ENCODE data around the gene FAM161A.
A peak's percentile ranks its signal among the peaks of the same experiment; 100 is the strongest.

The FAM161A gene, protein sequence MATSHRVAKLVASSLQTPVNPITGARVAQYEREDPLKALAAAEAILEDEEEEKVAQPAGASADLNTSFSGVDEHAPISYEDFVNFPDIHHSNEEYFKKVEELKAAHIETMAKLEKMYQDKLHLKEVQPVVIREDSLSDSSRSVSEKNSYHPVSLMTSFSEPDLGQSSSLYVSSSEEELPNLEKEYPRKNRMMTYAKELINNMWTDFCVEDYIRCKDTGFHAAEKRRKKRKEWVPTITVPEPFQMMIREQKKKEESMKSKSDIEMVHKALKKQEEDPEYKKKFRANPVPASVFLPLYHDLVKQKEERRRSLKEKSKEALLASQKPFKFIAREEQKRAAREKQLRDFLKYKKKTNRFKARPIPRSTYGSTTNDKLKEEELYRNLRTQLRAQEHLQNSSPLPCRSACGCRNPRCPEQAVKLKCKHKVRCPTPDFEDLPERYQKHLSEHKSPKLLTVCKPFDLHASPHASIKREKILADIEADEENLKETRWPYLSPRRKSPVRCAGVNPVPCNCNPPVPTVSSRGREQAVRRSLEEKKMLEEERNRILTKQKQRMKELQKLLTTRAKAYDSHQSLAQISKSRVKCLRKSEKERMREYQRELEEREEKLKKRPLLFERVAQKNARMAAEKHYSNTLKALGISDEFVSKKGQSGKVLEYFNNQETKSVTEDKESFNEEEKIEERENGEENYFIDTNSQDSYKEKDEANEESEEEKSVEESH

DNA sequence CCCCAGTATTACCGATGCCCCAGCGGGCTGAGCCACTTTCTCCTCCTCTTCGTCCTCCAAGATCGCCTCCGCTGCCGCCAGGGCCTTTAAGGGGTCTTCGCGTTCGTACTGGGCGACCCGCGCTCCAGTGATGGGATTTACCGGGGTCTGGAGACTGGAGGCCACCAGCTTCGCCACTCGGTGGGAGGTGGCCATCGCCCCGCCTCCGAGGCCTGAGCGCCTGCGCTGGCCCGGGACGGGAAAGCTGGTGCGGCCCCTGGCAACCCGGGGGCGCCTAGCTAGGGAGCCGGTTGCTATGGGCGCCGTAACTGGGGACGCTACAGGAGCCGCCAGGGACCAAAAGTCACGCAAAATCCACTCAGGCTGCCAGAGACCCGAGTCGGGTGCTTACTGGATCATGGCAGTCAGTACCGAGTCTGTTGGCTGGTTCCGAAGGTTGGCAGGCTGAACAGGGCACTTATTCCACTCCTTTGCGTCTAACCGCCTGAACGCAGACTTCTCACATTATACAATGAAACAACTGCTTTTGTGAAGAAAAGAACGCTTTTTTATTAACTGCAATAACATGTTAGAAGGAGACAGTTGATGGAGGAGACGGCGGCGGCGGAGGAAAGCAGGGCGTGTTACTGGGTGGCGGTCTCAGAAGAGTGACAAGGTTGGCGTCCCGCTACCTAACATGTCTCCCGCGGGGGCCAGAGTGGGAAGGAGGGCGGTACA, at the start of gene FAM161A:
FAM161A (minus strand) TSS at position 214 of the 717 bp plus-strand sequence; CDS start at position 195, 19 bp downstream.
- peak; percentile 32 for DNase-seq (ENCODE audit: low read depth)
- TF ChIP-seq, protein P1, sequence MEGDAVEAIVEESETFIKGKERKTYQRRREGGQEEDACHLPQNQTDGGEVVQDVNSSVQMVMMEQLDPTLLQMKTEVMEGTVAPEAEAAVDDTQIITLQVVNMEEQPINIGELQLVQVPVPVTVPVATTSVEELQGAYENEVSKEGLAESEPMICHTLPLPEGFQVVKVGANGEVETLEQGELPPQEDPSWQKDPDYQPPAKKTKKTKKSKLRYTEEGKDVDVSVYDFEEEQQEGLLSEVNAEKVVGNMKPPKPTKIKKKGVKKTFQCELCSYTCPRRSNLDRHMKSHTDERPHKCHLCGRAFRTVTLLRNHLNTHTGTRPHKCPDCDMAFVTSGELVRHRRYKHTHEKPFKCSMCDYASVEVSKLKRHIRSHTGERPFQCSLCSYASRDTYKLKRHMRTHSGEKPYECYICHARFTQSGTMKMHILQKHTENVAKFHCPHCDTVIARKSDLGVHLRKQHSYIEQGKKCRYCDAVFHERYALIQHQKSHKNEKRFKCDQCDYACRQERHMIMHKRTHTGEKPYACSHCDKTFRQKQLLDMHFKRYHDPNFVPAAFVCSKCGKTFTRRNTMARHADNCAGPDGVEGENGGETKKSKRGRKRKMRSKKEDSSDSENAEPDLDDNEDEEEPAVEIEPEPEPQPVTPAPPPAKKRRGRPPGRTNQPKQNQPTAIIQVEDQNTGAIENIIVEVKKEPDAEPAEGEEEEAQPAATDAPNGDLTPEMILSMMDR (IDR thresholded peaks at IDR 0.05; ENCODE audit: control insufficient read depth, insufficient read depth, low read depth, low read length, missing control alignments): no peak

DNA sequence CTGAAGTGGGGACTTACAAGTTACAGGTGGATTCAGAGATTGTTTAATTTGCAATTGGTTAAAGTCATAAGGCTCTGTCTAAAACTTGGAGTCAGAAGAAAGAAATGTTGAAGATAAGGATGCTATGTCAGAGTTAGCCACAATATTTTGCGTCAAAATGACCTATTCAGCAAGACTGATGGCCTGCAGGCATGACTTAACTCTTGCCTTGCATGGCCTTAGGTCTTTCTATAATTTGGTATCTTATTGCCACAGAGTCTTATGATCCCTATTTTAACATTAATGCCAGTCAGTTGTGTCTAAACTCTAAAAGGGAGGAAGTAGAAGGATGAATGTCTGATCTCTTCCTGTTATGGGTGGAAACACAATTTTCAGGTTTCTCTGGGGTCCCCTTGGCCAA, 46.4 kb upstream of the FAM161A start:
- TF ChIP-seq, protein P1 (IDR thresholded peaks at IDR 0.05; ENCODE audit: control insufficient read depth, insufficient read depth, low read depth, low read length, missing control alignments): no peak
- DNase-seq (ENCODE audit: low read depth): no peak
- no peak overlapping the region for H3K4me3 ChIP-seq (ENCODE audit: control insufficient read depth, low read depth, low read length)

More for the DNA sequence above, at the start of gene FAM161A:
- H3K4me3 ChIP-seq (ENCODE audit: control insufficient read depth, low read depth, low read length): peak within 1 kb of the TSS; percentile 89

DNA sequence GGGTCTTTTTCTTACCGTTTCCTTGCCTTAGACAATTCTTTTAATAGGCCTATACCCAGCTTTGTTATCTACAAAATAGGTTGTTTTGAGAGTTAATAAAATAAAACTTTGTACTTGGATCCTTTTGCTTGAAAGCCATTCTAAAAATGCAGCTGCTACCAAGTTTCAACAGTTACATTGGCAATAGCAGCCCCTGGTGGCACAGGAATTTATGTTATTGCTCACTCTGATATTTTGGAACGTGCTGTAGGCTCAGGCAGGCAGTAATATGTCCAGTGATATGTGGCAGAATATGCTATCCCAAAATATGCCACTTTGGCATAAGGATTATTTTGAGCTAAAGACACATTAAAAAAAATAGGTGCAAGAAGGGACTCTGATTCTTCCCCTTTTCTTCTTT, 45.0 kb upstream of the FAM161A start:
- no peak overlapping the region for H3K4me3 ChIP-seq (ENCODE audit: control insufficient read depth, low read depth, low read length)
- TF ChIP-seq, protein P1 (IDR thresholded peaks at IDR 0.05; ENCODE audit: control insufficient read depth, insufficient read depth, low read depth, low read length, missing control alignments): peak; percentile 56
- no peak for DNase-seq (ENCODE audit: low read depth)

DNA sequence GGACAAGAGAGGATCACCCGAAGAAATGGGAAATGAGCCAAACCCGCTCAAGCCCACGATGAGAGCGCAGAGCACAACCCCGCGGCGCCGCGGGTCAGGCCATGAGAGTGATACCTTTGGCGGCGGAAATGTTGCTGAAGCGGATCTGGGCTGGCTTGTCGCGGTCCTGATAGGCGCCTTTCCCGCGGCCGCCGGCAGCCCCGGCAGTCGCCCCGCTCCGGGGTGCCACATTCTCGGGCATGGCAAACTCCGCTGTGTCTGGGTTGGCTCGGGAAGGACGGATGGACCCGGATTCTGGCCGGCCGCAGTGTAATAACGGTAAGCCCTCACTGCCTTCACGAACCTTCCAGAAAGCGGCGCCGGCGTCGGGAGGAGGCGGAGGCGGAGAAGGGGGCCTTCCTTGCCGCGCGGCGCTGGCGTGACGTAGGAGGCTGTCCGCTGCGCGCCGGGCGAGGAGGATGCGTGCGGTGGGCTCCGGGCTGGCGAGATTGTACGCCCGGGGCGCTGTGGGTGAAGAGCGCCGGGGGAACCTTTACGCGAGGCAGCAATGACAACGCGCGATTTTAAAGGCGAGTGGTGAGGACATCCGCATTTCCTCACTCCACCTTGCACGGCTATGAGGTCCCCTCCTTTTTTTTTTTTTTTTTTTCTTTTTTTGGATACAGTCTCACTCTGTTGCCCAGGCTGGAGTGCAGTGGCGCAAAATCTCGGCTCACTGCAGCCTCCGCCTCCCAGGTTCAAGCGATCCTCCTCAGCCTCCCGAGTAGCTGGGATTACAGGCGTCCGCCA, 34.6 kb upstream of the FAM161A start, which contains the start of gene CCT4:
CCT4 (minus strand) TSS at position 390 of the 789 bp plus-strand sequence; CDS start at position 241, 149 bp downstream.
- H3K4me3 ChIP-seq (ENCODE audit: control insufficient read depth, low read depth, low read length): peak within 1 kb of the TSS; percentile 87
- TF ChIP-seq, protein P1 (IDR thresholded peaks at IDR 0.05; ENCODE audit: control insufficient read depth, insufficient read depth, low read depth, low read length, missing control alignments): no peak
- DNase-seq (ENCODE audit: low read depth): peak; percentile 25

DNA sequence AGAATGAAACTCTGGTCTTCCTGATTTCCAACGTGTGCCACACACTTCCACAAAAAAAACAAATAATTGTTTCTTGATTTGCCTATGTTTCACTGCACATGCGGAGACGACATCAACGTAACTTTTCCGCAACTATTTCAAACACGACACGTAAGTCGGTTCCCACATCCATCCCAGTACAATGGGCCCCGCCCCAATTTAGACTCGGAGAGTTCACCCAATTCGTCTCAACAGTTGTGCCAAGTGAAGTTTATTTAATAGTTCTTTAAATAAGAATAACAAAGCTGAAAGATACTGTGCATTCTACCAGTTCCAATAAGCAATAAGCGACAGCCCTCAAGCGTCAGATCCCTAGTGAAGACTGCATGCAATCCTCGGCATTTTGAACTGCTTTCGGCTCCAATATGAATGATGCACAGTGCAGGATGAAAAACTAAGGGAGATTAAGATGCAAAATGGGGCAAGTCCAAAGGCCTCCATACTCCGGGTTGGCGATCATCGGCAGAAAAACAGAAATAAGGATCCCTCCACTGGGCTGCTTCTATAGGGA, 33.9 kb upstream of the FAM161A start:
- TF ChIP-seq, protein P1 (IDR thresholded peaks at IDR 0.05; ENCODE audit: control insufficient read depth, insufficient read depth, low read depth, low read length, missing control alignments): no peak
- H3K4me3 ChIP-seq (ENCODE audit: control insufficient read depth, low read depth, low read length): peak overlapping the region; percentile 87
- DNase-seq (ENCODE audit: low read depth): no peak

All from AG09309 (cell line).